ENCODE data around the gene R3HCC1L. TPM values are rescaled to one million over a fixed set of nuclear protein-coding genes. Genes with fewer than 3 reads are reported as not detected.

R3HCC1L gene
- total and polyA plus RNA-seq, 9 of the 15 experiments (the other 6 are each of a cell fraction or from before 2014, with no cell fraction given): 9.1 to 17.8 (median 12.6) TPM

DNA sequence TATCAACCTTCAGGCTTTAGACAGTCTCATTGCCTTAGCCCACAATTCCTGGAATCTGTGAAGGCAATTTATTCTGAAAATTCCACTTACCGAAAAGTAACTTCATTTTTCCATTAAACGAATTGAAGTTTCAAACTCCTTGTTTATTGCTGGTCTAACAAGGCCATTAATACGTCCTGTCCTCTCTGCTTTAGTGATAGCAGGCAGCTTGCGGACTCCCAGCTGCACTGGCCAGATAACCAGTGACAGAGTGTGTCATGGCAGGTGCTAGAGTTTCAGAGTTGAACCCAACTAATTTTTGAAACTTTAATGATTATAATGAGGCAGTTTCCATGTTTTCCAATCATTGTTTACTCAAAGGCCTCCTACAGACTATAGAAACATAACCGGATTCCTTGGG lies 102.4 kb downstream of the R3HCC1L start (continued):
- TF ChIP-seq SMARCA4 (IDR thresholded peaks at IDR 0.05): peak; percentile 89
- TF ChIP-seq, protein P1, sequence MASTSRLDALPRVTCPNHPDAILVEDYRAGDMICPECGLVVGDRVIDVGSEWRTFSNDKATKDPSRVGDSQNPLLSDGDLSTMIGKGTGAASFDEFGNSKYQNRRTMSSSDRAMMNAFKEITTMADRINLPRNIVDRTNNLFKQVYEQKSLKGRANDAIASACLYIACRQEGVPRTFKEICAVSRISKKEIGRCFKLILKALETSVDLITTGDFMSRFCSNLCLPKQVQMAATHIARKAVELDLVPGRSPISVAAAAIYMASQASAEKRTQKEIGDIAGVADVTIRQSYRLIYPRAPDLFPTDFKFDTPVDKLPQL (IDR thresholded peaks at IDR 0.05; ENCODE audit: extremely low read depth, insufficient read length): no peak
- no peak for TF ChIP-seq SRSF1 (IDR thresholded peaks at IDR 0.05; ENCODE audit: low read depth, low read length)
- no peak for TF ChIP-seq ZNF717 (CRISPR knock-in tag; IDR thresholded peaks at IDR 0.05)
- TF ChIP-seq HNRNPL (IDR thresholded peaks at IDR 0.05; ENCODE audit: low read depth, low read length): no peak
- no peak for TF ChIP-seq ZNF408 (CRISPR knock-in tag; IDR thresholded peaks at IDR 0.05; ENCODE audit: low read depth)
- peak; percentile 79 for TF ChIP-seq EP300 (IDR thresholded peaks at IDR 0.05; ENCODE audit: low read length)
- TF ChIP-seq, protein P2, sequence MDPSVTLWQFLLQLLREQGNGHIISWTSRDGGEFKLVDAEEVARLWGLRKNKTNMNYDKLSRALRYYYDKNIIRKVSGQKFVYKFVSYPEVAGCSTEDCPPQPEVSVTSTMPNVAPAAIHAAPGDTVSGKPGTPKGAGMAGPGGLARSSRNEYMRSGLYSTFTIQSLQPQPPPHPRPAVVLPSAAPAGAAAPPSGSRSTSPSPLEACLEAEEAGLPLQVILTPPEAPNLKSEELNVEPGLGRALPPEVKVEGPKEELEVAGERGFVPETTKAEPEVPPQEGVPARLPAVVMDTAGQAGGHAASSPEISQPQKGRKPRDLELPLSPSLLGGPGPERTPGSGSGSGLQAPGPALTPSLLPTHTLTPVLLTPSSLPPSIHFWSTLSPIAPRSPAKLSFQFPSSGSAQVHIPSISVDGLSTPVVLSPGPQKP (CRISPR knock-in tag; IDR thresholded peaks at IDR 0.05): no peak
- no peak for TF ChIP-seq BACH1 (tag; IDR thresholded peaks at IDR 0.05)
- no peak for TF ChIP-seq SPI1 (IDR thresholded peaks at IDR 0.05; ENCODE audit: borderline replicate concordance, low read depth, low read length)
- no peak for TF ChIP-seq ZNF512 (tag; IDR thresholded peaks at IDR 0.05)
- no peak for TF ChIP-seq CBX8 (IDR thresholded peaks at IDR 0.05; ENCODE audit: borderline replicate concordance, extremely low read depth, low read depth, low read length, poor library complexity, severe bottlenecking)
- 0 out of 2 replicates have a peak, but pooled peaks have one; percentile 32 for TF ChIP-seq DMBX1 (CRISPR knock-in tag; IDR thresholded peaks at IDR 0.05; ENCODE audit: borderline replicate concordance)
- no peak for TF ChIP-seq MXI1 (IDR thresholded peaks at IDR 0.05; ENCODE audit: low read depth, low read length)
- TF ChIP-seq CLOCK (CRISPR knock-in tag; IDR thresholded peaks at IDR 0.05; ENCODE audit: borderline replicate concordance): no peak
- no peak for TF ChIP-seq ZBTB34 (CRISPR knock-in tag; IDR thresholded peaks at IDR 0.05)
- peak; percentile 96 for TF ChIP-seq TEAD4 (IDR thresholded peaks at IDR 0.05; ENCODE audit: low read length)
- no peak for TF ChIP-seq TEAD4 (CRISPR knock-in tag; IDR thresholded peaks at IDR 0.05; ENCODE audit: borderline replicate concordance)
- no peak for TF ChIP-seq ETV6 (IDR thresholded peaks at IDR 0.05; ENCODE audit: borderline replicate concordance in 1 of 2, low read depth in 2 of 2, low read length in 1 of 2)
- TF ChIP-seq ETV6 (CRISPR knock-in tag; IDR thresholded peaks at IDR 0.05; ENCODE audit: borderline replicate concordance): no peak
- TF ChIP-seq ZBTB1 (CRISPR knock-in tag; IDR thresholded peaks at IDR 0.05; ENCODE audit: borderline replicate concordance, low read depth): no peak
- no peak for TF ChIP-seq PHB (CRISPR knock-in tag; IDR thresholded peaks at IDR 0.05)
